Activated gamma-delta T cell treated with Interleukin-2 at 50 U/mL for 16 hours (primary cell): ENCODE measurements around the gene ALK.
"Not testable (repeated sequence)": the region's sequence is repeated elsewhere in the genome, so short reads cannot be mapped to it uniquely, and the experiment has no call there.

ENCODE experiments used
- DNase-seq: peaks from one replicate; pipeline ENCODE4 v3.0.0-alpha.2; 2020

Gene ALK

DNA sequence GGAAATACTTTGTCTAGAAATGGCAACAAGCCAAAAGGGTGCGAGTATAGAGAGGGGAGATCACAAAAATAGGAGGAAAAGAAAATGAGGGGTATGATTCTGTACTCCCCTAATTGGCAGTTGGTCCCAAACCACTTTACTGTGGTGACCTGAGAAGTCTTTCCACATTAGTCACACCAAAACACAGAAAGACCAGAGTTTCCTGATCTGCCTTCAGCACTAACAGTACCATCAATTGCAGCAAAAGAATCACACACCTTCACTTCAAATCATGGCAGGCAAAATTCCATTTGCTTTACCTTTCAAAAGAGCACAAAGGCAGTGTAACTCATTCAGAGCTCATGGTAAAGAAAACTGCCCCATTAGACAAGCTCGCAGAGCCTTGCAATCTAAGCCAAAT lies 86.8 kb downstream of the ALK start:
- DNase-seq: no peak

GRCh38 chr2:29834036-29834540 lies 87.3 kb downstream of the ALK start:
- no peak for DNase-seq

DNA sequence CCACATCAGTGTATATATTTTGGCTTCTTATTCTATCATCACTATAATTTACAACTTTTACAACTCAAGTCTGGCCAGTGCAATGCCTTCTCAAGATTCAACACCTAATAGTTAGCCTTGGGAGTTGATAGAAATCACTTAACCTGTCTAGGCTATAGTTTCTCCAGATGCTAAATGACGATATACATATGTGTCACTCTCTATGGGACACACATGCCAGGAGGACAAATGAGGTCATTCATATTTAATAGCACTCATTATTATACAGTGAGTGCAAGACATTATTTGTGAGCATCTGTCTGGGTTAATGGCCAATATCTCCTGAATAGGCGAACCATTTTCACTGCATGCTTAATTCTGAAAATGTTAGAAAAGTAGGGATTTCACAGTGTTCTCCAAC lies 89.8 kb downstream of the ALK start:
- no peak for DNase-seq

GRCh38 chr2:29829841-29830240 lies 91.5 kb downstream of the ALK start:
- DNase-seq: no peak

- DNase-seq: not testable (repeated sequence)
These were observed 97.2 kb downstream of the ALK start for GRCh38 chr2:29824145-29824544.

DNA sequence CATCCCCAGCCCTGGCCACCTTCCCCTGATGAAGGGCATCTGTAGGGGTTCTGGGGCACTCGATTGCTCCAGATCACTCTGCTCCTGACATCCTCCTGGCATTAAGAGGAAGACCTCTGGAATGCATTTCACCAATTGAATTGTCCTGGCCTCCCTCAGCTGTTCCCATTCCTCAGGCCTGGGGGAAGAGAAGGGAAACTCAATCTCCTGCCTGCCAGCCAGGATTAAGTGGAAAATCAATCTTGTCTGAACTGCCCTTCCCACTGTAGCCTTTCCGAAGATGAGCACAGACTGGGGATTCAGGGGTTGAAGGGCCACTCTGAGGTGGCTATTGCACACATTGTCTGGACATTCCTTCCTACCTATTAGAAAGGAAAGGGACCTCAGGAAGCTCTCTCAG lies 99.8 kb downstream of the ALK start:
- DNase-seq: no peak

DNA sequence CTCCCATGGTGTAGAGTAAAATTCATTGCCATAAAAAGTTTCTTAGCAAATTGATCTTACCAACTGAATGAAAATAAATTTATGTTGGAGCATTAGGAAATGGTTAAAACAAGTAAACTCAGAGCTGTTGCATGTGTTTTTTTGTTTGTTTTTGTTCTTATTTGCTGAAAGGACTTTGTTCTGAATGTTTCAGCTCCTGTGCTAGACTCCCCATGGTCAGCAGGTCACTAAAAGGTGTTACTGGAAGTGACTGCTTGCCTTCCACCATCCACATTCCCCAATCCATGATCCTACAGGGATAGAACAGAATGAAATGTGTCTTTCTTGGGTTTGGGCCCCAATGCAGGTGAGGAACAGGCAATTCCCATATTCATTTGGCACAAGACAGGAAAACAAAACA lies 101.8 kb downstream of the ALK start:
- no peak for DNase-seq

DNA sequence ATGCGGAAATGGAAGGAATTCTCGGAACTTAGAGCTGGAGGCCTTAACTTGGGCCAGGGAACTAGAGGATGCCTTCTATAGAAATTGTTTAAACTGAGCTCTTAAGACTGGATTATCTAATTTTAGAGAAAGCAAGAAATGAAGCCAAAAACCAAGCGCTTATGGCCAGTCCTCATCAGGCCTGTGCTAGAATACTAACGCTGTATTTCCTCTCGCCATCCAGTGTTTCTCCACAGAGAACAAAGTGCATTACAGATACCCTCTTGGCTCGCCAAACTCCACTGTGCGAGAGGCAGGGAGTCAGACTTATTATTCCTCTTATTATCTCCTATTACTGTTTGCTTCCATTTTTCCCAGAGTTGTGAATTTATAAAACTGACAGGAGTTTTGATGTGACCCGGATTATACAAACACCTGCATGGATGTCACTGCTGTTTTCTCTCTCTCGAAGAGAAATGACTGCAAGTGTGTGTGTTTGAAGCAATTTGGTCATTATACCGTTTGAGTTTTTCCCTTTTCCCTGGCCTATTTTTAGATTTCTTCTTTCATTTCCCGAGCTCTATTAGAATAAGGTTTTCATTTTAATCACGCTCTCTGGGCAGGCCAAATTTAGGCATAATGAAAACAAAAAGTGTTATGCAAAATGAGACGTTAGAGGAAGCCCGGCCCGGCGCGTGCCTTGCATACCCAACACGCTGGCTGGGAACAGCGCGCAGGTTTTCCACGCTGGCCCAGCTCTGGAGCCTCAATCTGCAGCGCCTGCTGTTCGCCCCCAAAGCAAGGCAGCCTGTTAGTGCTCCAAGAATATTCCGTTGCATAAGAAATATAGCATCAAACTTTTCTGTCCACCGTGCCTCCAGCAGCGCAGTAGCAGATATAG lies 103.3 kb downstream of the ALK start:
- no peak for DNase-seq

DNA sequence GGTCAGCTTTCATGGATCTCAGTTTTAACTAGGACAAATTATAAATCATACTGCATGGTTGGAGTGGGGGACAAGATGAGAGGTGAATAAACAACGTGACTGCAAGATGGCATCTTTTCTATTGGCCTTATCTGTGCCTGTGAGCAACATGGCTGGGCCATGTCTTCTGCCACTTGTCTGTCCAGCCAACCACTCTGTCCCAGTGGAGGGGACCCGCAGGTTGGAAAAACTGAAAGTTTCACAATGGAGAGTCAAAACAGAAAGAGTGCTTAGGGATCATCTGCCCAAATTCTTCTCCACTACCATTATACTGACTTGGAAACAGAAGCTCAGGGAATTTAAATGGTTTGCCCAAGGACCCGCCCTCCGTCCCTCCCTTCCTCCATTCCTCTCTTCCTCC lies 104.1 kb downstream of the ALK start:
- DNase-seq: no peak

DNA sequence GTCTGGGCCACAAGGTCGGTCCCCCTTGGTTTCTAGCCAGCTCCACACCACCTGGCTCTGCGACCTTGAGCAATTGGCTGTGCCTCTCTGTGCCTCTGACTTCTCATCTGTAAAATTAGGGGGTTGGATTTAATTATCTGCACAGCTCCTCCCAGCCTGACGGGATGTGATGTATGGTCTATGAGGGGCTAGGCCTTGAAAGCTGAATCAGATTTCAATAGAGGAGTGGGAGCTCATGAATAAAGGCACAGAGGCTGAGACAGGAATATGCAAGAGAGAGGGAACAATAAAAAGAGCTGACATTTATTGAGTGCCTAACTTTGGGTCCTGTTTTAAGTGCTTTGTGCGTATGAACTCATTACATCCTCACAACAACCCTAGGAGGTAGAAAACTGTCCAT lies 104.7 kb downstream of the ALK start:
- DNase-seq: no peak

DNA sequence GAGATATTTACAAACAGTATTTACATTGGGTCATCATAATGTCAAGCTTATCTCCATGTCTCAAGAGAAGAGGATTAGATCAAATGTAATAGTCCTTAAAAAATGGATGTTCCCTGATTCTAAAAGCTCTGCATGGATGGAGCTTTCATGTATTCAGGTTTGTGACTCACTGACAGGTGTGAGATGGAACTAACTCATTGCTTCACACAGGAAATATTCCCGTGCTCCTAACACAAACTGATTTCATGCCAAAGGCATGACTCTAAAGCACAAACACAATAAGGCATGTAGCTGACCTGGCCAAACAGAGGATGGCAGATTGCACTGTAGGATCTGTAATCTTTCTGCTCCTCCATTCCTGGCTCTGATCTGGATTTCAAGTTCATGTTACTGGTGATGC lies 110.0 kb downstream of the ALK start:
- DNase-seq: no peak

GRCh38 chr2:29810956-29811355 lies 110.4 kb downstream of the ALK start:
- DNase-seq: no peak

DNA sequence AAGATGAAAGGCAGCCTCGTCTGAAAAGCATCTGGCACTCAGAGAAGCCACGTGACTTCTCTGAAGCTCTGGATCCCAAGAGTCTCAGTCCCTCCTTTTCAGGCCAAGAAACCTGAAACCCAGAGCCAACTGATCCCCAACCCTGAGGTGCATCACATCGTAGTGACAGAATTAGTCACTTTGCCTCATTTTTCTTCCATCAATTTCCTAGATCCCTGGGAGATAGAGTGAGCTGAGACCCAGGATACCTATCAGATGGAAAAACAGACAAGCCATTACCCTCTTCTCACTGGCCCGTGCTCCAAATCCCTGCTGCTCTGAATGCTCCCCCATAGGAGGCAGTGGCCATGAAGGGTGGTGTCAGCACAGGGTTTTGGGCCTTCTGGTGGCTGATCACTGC lies 113.1 kb downstream of the ALK start:
- no peak for DNase-seq

DNA sequence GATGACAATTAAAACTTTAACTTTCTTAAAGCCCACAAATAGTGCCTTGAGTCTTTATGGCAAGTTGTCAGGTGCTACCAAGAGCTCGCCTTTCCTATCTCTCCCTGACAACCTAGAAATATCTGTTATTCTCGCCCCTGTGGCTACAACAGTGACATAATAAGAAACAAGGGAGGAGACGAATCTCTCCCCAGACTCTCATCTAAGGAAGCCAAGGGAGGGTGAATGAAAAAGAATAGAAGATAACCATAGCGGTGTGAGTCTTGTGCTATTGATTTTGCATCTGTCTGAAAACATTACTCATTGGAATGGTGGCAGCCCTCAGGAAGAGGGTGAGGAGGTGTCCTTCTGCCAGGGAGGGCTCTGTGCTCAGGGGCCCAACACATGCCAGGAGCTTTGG lies 114.3 kb downstream of the ALK start:
- DNase-seq: no peak

DNA sequence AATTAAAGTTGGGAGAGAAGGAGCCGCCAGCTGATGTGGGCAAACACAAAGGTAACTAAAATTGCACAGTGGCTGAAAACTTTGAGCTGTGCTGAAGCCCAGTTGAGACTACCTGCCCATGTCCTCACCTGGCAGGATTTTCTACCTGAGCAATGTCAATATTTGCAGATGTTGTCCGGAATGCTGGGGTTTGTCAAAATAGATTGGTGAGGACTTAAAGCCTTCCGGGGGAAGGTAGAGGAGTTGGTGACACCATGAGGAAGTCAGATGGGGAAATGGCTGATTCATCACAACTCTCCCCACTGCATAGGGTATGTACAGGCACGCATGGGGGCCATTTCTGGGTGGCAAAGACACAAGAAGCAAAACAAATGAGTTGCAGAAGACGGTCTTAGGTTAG lies 114.9 kb downstream of the ALK start:
- no peak for DNase-seq

DNA sequence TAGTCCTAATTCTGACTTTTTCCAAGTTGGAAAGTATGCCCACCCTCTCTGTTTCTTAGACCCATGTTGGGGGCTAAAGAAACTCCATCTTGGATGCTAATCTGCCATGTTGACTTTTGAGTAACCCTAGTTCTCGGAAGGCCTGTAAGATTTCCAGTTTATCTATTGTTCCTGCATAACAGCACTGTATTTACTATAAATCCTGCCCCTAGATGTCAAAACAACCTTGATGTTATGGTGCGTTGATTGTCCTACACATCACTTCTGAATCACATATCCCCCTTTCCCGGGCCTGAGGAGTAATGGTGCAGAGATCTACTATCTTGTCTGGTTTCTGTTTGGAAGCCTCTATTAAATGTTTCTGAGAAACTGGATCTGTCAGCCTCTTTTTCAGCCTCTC lies 116.7 kb downstream of the ALK start:
- DNase-seq: no peak

DNA sequence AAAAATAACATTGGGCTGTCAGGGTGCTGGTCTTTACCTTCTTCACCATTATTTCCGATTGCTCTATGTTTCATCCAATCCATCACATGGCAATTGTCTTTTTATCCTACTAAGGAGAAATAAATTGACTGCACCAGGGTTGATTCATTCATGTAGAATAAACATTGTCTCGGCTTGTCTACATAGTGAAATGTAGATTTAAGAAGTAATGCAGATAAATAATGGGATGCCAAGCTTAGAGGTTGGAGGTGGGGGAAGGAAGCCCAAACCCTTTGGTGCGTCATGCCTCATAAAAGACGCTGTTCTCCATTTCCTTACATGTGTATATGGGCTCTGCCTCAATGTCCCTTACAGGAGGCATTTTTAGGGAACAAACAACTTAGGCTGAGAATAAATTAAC lies 117.8 kb downstream of the ALK start:
- DNase-seq: no peak

GRCh38 chr2:29802986-29803385 lies 118.4 kb downstream of the ALK start:
- no peak for DNase-seq

DNA sequence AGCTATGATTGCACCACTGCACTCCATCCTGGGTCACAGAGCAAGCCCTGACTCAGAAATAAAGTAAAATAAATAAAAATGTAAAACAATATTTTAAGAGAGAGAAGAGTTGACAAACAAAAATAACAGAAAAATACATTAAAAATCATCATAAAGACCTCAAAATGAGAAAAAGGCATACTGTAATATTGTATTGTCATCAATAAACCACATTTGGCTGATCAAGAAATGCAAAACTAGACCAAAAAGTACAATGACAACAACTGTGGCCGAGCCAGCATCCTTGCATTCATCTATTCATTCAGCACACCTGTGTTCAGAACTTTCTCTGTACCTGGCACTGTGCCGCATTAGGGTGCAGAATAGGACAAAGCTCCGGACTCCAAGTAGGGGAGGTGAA lies 121.8 kb downstream of the ALK start:
- DNase-seq: no peak

- DNase-seq: no peak
These were observed 123.5 kb downstream of the ALK start for GRCh38 chr2:29797916-29798315.

DNA sequence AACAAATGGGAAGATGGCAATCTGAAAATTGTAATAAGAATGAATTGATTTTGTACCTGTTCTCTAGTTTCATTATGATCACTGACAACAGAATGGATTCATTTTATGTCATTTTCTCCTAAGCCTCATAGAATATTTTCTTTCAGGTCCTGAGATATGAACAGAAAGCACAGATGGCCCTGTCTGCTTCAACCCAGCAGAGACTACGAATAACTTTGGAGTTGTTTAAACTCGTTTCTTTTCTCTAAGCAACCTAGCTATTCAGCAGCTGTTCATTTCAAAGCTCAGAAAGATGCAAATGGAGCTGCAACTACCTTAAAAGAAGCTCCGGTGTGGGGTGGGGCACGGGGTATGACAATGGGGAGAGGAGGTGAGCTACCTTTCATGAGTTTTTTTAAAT lies 124.9 kb downstream of the ALK start:
- DNase-seq: no peak

DNA sequence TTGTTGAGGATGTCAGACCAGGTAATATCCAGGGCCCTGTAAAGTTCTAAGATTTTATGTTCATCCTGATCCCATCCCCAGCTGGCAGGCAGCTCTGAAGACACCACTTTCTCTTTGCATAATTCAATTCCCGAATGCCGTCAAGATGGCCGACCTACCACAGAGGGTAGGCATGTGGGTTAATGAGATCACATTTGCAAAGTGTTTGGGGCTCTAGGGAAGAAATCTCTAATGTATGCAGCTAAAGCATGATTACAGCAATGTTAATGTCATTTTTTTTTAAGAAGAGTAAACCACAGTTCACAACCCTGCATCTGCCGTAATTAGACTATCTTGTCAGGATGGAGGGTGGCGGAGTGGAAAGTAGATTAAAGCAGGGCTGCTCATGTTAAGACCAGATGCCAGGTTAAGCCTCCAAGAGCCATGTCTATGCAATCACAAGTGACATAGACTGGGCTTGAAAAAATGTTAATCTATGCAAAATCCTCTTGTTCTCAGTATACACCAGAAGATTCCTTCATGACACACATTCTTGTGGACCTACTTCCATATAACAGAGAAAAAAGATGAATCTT lies 131.4 kb downstream of the ALK start:
- no peak for DNase-seq

DNA sequence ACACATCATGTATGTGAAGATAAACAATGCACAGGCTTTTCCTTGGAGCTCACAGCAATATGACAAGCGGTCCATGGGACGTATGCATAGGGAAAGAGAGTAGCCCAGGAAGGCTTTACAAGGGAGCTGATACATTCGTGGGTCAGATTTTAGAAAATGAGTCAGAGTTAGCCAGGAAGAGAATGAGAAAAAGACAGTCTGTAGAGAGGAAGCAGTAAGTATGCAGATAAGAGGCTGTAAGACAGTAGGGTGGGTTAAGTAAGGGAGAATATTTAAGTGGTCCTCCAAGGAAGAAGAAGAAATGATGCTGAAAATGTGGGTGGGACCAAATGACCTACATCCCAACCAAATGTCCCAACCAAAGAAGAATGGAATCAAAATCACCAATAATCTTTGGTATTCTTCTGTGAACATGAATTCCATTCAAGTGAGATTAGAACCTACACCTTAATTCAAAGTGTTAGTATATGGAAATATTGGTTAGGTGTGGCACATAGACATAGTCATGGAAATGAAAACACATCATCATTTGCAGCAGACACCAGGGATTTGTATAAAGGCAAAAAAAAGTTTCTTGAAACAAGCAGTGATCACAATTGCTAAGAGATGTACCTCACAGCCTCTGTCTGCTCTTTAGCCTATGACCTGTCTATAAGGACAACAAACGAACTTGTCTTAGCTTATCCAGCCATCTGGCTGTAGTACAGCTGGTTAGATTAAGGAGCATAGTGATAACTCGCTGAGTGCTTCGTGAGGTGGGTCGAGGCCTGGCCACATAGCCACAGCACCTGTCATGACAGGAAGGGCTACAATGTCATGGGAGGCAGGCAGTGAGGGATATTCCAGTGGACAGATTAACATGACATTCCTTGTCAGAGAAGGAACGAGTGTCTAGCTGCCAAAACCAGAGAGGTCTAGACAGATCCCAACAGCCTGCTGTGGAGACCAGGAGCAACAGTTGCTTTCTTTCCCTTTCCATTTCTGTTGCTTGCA lies 133.6 kb downstream of the ALK start:
- DNase-seq: no peak
